ENCODE results near the gene RGPD6.
"Not testable (repeated sequence)": the region's sequence is repeated elsewhere in the genome, so short reads cannot be mapped to it uniquely, and the experiment has no call there.

The RGPD6 gene

DNA sequence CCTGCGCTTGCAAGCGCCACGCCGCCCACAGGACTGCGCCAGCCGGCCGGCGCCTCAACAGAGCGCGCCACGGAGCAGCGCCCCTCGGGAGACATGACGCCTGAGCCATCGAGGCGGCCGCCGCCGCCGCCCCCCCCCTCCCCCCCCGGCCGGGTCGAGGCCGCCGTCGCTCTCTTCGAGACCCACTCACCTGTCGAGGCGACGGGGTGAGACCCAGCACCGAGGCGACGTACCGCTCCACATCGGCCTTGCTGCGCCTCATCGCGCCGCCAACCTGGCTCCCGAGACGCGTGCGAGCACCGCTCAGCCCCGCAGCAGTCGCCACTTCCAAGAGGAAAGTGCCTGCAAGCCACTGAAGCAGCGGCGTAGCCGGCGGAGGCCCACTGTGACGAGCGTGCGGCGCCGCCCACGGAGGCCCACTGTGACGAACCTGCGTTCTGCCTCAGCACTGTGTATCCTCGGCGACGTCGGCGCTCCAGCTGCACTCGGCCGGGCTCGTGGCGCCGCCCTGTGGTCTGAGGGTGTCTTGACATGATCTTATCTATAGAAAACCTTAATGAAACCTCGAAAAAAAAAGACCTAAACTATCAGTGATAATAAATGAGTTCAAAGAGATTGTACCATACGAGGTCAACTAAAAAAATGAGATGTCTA is at the start of gene RGPD6:
RGPD6 (minus strand) TSS at position 460 of the 654 bp plus-strand sequence; CDS start at position 262, 198 bp downstream.
- DNase-seq (ENCODE audit: low spot score), result not testable (repeated sequence)

- not testable (repeated sequence) for DNase-seq (ENCODE audit: low spot score)
These were observed 42.4 kb upstream of the RGPD6 start for GRCh38 chr2:110619326-110619939.

DNA sequence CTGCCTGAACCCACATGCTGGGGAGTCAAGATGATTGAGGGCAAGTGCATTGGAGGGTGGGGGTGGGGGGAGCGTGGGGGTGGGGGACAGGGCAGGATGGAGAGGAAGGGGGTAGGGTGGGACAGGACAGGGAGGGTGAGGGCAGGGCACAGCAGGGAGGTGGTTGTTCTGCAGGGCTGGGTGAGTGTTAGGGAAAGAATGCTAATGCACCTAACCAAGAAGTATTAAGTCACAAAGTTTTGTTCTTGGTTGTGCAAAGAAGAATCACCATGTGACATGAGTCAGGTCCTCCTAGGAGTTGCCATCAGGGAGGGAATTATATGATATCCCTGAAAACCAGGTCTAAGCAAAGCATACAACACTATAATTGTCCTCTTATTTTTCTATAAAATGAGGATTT is 36.9 kb upstream of the RGPD6 start:
- not testable (repeated sequence) for DNase-seq (ENCODE audit: low spot score)

DNA sequence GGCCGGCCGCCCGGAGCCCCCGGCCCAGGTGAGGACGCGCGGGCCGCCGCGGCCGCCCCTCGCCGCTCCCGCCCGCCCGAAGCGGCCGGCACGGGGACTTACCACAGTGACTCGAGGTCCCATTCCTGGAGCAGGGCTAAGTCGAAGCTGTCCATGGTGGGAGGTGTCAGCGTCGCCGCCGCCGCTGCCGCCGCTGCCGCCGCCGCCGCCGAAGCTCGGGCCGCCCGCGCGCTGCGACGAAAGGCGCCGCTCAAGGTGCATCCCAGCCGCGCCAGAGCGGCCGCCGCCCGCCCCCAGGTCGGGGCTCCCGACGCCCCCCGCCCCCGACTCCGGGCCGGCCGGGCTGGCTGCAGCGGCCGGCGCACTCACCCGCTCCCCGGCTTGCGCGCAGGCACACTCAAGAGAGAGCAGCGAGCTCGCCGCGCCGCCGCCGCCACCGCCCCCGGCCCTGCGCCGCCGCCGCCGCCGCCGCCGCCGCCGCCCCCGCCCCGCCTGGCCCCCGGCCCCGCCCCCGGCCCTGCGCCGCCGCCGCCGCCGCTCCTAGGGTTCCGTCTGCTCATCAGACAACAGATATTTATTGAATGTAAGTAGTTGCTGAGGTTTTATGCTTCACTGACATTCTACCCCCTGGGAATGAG is 33.7 kb upstream of the RGPD6 start:
- DNase-seq (ENCODE audit: low spot score), result not testable (repeated sequence)

- not testable (repeated sequence) for DNase-seq (ENCODE audit: low spot score)
These were observed 33.0 kb upstream of the RGPD6 start for GRCh38 chr2:110609843-110610612.

DNA sequence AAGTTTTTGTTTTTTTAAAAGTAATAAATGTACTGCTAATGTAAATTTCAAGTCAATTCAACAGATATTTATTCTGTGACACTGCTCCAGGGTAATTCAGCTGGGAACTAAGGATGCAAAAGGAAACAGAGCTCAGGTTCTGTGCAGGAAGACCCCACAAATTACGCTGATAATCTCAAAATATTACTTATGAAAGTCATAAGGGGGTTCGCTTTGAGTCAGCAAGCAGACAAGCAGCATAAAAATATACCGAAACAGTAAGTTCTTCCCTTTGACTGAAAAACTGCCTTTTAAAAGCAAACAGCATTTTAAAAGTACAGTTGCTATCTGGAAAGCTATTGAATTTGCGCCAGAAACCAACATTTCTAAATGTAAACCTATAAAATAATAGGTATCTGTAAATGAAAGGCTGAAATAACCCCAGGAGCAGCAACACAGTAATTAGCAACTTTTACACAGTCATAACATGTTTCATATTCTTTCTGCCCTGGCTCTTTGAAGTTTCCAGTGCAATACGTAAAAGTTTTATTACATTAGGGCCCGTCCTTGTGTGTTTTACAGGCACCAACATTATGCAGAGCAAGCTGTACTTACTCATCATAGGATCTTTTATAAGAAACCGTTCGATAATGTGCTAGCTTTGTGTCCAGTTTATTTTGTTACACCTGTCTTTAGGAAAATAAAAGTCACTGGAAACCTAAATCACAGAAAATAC is 31.9 kb upstream of the RGPD6 start:
- DNase-seq (ENCODE audit: low spot score), result not testable (repeated sequence)

DNA sequence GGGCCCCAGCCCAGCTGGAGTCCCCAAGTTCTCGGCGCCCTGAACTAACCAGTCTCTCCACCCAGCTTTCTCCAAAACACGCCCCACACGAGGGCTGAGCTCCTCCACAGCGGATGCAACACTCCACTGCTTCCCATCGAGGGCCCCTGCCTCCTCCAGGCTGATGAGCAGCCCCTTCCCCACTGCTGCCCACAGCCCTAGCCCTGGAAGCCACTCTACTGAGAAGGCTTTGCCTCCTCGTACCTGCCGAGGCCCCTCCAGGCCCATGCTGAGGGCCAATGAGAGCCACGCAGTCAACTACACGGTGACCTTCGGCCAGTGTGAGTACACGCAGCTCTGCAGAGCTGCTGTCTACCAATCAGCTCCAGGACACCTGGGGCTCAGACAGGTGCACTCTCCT is 28.0 kb upstream of the RGPD6 start:
- not testable (repeated sequence) for DNase-seq (ENCODE audit: low spot score)

DNA sequence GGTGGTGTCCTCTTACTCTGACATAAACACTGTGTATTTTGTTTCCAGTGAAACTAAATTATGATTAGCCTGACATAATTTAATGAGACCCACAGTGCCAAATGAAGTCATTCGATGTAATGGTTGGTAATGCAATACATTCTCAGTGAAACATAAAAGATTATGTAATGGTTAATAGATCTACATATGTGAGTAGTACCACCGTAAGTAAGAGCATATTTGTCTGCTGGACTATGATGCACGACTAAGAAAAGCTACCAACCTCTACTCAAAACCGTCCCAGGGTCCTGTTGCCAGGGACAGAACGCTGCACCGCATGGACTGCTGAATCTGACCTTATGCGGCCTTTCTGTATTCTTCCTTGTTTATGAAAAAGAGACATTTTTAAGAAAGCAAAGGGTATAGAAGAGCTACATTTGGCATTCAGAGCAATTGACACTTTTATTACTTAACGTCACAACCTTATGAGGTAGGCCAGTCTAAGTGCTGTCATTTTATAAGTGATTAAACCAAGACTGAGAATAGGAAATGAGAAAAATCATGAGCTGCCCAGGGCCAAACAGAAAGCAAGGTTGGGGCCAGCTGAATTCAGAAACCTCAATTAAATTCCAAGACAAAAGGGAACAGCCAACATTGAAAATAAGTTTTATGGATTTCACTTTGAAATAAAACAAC is 27.0 kb upstream of the RGPD6 start:
- not testable (repeated sequence) for DNase-seq (ENCODE audit: low spot score)

DNA sequence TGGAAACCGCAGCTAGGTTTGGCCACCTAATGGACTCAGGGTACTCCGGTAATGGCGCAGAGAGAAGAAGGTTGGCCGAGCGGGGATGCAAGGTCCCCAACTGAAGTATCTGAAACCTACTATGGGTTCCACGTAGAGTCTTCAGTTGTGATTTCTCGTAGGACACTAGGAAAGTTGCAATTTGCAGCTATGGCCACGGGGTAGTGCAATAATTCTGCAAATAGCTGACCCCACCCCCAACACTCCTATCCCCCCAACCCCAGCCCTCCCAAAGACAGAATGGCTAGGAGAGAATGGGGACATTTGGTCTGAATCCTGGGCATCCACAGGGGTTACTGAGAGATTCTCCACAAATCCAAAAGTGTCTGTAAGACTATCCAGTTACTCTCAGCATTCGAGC is 25.1 kb upstream of the RGPD6 start:
- not testable (repeated sequence) for DNase-seq (ENCODE audit: low spot score)

DNA sequence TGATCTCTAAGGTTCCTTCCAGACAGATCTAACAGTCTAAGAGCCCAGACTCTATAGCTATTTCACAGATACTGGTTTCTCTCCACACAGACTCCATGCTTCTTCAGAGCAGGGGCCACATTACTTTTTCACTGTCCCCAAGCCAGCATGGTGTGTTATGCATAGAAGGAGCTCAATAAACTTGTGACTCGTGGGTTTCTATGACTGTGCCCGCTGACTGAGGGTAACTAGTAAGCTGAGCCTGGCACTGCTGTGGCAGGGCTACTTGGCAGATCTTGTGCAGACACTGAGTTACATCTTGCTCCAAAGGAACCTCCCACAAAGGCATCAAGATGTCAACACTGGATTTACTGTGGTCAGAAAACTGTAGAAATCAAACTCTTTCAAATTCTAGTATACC is 15.0 kb upstream of the RGPD6 start:
- not testable (repeated sequence) for DNase-seq (ENCODE audit: low spot score)

DNA sequence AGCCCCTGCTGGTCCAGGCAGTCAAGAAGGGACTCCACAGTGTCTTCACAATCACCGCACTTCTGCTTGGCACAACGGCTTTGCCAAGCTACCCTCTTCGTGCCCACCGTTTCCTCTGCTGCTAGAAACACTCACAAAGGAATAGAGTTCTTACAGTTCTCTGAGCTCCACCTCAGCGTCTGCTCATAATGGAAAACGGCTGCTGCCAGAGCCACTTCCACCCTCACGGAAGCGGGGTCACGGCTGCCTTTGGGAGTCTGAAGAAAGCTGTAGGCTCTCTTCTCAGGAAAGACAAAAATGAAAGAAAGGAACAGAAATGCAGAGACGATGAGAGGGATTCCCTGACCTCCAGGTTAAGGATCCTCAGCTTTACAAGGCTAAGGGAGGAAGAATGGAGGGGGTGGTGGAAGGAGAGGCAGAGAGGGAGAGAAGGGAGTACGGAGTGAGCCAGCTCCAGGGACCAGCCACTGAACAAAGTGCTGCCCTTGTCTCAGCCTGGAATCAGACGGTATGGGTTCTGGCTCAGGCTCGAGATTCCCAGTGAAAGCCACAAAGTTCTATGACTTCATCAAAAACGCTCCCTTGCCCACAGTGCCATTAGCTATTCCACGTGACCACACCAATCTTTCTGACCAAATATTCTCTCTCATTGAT is 12.8 kb upstream of the RGPD6 start:
- not testable (repeated sequence) for DNase-seq (ENCODE audit: low spot score)

DNA sequence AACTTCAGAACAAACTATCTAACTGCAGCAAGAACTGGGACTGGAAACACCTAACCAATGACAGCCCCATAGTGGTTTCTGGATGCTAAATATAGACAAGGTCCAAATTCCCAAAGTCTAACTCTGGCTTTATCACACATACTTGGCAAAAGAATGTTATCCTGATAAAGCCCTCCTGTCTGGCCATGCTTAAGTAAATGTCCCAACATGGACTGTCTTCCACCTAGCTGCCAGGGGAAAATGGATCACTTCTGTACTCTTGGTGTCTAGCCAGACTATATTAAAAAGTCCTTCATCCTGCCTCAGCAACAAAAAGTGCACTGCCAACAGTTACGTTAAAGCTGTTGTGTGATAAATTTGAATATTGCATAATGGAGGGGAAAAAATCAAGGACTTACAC is 11.5 kb upstream of the RGPD6 start:
- not testable (repeated sequence) for DNase-seq (ENCODE audit: low spot score)

DNA sequence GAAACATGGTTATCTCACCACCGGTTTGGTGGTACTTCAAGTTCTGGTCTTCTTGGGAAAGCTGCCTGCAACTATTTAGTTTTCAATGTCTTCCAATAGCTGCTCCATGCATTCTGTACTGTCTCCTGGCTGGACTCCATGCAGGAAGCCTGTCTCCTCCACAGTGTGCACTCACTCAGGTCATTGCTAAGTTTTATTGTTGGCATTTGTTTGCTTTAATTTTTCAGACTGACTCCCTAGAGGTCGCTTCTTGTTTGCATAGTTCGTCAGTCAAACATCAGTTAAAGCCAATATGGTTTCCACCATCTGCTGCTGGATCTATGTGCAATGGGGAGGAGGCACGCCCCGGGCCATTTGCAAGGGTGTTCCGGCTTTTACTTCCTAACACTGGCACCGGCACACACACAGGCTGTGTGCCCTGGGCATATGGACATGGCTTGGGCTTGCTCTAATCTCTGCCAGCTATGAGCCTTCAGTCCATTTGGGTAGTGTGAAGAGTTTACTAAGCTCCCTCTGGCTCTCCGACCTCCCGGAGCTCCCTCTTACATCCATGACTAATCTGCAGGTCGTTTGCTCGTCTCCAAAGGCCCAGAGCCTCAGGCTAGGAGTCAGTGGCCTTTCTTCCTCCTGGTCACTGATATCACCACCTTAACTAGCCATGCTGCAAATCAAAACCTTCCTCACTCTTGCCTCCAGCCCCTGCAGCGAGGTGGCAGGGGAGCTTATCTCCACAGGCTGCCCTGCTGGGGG is 2.4 kb upstream of the RGPD6 start:
- DNase-seq (ENCODE audit: low spot score), result not testable (repeated sequence)

DNA sequence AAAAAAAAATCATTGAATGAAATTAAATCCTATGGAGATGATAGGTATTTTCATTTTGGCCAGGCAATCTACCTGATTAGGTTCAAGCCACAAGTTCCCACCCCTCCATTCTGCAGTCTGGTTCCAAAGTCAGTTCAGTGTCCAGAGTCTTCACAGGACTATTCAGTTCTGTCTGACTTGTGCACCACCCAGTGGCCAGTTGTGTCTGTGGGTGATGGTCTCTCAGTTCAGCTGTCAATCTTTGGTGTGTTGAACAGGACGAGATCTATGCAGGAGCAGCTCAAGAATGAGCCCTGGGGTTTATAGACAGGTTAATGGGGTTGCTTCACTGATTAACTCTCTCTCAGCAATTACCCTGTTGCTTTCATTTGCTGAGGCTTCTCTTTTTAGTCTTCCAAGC is 1.4 kb upstream of the RGPD6 start:
- DNase-seq (ENCODE audit: low spot score), result not testable (repeated sequence)

- DNase-seq (ENCODE audit: low spot score), result not testable (repeated sequence)
These were observed 77.2 kb downstream of the RGPD6 start for GRCh38 chr2:110499755-110500377.

DNA sequence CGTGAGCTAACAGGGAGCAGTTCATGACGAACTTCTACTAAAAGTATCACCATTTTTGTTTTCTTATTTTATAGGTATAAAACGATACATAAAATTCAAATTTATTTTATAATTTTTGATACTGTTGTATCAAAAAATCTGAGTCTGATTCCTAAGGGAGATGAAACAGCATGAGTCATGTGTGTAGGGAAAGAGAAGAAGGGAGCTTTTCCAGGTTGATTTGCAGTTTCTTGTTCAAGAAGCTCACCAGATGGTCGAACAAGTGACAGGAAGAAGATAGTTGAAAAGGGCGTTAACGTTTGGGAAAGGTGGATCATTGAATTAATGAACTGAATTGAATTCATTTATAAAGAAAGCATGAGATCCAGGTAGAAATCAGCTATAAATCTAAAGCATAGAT is 81.0 kb downstream of the RGPD6 start:
- not testable (repeated sequence) for DNase-seq (ENCODE audit: low spot score)

GRCh38 chr2:110494488-110494887 is 82.5 kb downstream of the RGPD6 start:
- not testable (repeated sequence) for DNase-seq (ENCODE audit: low spot score)

DNA sequence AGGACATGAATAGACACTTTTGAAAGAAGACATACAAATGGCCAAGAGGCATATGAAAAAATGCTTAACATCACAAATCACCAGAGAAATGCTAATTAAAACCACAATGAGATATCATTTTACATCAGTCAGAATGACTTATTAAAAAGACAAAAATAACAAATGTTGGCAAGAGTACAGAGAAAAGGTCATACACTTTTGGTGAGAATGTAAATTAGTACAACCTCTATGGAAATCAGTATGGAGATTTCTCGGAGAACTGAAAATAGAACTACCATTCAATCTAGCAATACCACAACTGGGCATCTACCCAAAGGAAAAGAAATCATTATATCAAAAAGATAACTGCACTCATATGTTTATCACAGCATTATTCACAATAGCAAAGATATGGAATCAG is 88.0 kb downstream of the RGPD6 start:
- not testable (repeated sequence) for DNase-seq (ENCODE audit: low spot score)

- DNase-seq (ENCODE audit: low spot score), result not testable (repeated sequence)
These were observed 94.3 kb downstream of the RGPD6 start for GRCh38 chr2:110482697-110483096.
